Measurements from ENCODE around the gene SACM1L.

SACM1L gene

GRCh38 chr3:45773072-45773471, 83.9 kb downstream of the SACM1L start:
- no peak for DNase-seq

GRCh38 chr3:45773714-45774449, 84.7 kb downstream of the SACM1L start:
- DNase-seq: no peak

- no peak for DNase-seq
Observed at GRCh38 chr3:45774581-45775521, 85.7 kb downstream of the SACM1L start.

- no peak for DNase-seq
Observed at GRCh38 chr3:45775571-45776300, 86.5 kb downstream of the SACM1L start.

GRCh38 chr3:45776301-45776595, 87.1 kb downstream of the SACM1L start:
- no peak for DNase-seq

GRCh38 chr3:45776611-45777010, 87.4 kb downstream of the SACM1L start:
- no peak for DNase-seq

GRCh38 chr3:45777111-45777745, 88.0 kb downstream of the SACM1L start:
- no peak for DNase-seq

- no peak for DNase-seq
Observed at GRCh38 chr3:45777746-45778386, 88.7 kb downstream of the SACM1L start.

- DNase-seq: no peak
Observed at GRCh38 chr3:45778761-45779201, 89.6 kb downstream of the SACM1L start.

GRCh38 chr3:45779746-45780735, 90.8 kb downstream of the SACM1L start:
- DNase-seq: no peak

- DNase-seq: no peak
Observed at GRCh38 chr3:45781271-45781670, 92.1 kb downstream of the SACM1L start.

- no peak for DNase-seq
Observed at GRCh38 chr3:45781841-45782240, 92.6 kb downstream of the SACM1L start.

GRCh38 chr3:45782381-45782780, 93.2 kb downstream of the SACM1L start:
- DNase-seq: no peak

GRCh38 chr3:45783667-45784066, 94.5 kb downstream of the SACM1L start:
- no peak for DNase-seq

GRCh38 chr3:45785605-45786150, 96.5 kb downstream of the SACM1L start:
- no peak for DNase-seq

GRCh38 chr3:45786801-45787495, 97.8 kb downstream of the SACM1L start:
- DNase-seq: no peak

- DNase-seq: no peak
Observed at GRCh38 chr3:45787551-45787950, 98.4 kb downstream of the SACM1L start.

GRCh38 chr3:45789235-45789812, 100.1 kb downstream of the SACM1L start:
- DNase-seq: no peak

- DNase-seq: no peak
Observed at GRCh38 chr3:45790596-45790995, 101.4 kb downstream of the SACM1L start.

- DNase-seq: no peak
Observed at GRCh38 chr3:45792036-45792435, 102.8 kb downstream of the SACM1L start.
